Spleen (tissue), 7 donors: ENCODE measurements around the gene DDI2.

ENCODE experiments used
- CTCF ChIP-seq, 11 experiments: fragments of 200-600 bp in 7 of 11; fragments of 450-650 bp in 4 of 11; sonication (generic) in 4 of 11; IDR thresholded peaks in 8 of 11; conservative IDR thresholded peaks in 3 of 11; 1 replicate in 7 of 11; 2 replicates in 4 of 11; pipeline versions ENCODE4 v1.4.0 to v1.8.0; 2016 to 2021; ENCODE audit warnings: antibody characterized with exemption in 11 of 11, inconsistent platforms in 4 of 11, mild to moderate bottlenecking in 1 of 11
- POLR2A ChIP-seq, 3 donors: fragments of 450-650 bp; IDR thresholded peaks; one replicate each; pipeline ENCODE4 v1.5.1; 2017; ENCODE audit warnings: antibody characterized with exemption in 3 of 3, mild to moderate bottlenecking in 1 of 3
- POLR2AphosphoS5 ChIP-seq, 3 donors: sonication (generic); formaldehyde crosslinking; IDR thresholded peaks; one replicate each; pipeline ENCODE4 v1.5.1; 2017; ENCODE audit warnings: antibody characterized with exemption in 3 of 3
- donor health status: DM: no; HTN: no; CAD: no; lungs with moderate emphysema.
- donor health status: DM: no; HTN: no; CAD: no.
- donor health status: DM: no; HTN: no; CAD: no.

- TF ChIP-seq CTCF (IDR thresholded peaks at IDR 0.05 in 8 of 11, conservative IDR thresholded peaks at IDR 0.05 in 3 of 11) (no peak), POLR2AphosphoS5 (IDR thresholded peaks at IDR 0.05) (no peak), POLR2A (IDR thresholded peaks at IDR 0.05) (no peak)
Measured at GRCh38 chr1:15714406-15715136, 97.3 kb downstream of the DDI2 start.
